GM21619 (cell line): ENCODE results near the gene LCMT1.

Experiments used
- ATAC-seq: cut with Tn5 transposase; IDR thresholded peaks from one replicate; pipeline ENCODE4 v1.9.1; 2021; ENCODE audit not compliant: unreplicated experiment

The LCMT1 gene

GRCh38 chr16:25192096-25192495, 80.6 kb downstream of the LCMT1 start:
- ATAC-seq: no peak

GRCh38 chr16:25194273-25194878, 82.8 kb downstream of the LCMT1 start:
- no peak for ATAC-seq

- ATAC-seq: no peak
These were observed 86.5 kb downstream of the LCMT1 start for GRCh38 chr16:25198021-25198420.

DNA sequence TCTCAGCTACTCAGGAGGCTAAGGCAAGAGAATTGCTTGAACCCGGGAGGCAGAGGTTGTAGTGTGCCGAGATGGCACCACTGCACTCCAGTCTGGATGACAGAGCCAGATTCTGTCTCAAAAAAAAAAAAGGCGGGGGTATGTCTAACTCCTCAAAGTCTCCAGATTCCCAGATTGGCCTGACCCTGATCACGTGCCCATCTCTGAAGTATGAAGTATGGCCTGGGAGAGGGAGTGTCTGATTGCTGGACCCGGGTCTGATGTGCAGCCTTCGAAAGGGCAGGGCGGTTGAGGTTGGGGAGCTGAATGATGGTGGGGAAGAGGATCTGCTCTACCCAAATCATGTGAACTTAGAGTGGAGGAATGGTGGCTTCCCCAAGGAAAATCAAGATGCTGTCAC, 87.9 kb downstream of the LCMT1 start:
- no peak for ATAC-seq

- ATAC-seq: no peak
These were observed 99.2 kb downstream of the LCMT1 start for GRCh38 chr16:25210758-25211157.

DNA sequence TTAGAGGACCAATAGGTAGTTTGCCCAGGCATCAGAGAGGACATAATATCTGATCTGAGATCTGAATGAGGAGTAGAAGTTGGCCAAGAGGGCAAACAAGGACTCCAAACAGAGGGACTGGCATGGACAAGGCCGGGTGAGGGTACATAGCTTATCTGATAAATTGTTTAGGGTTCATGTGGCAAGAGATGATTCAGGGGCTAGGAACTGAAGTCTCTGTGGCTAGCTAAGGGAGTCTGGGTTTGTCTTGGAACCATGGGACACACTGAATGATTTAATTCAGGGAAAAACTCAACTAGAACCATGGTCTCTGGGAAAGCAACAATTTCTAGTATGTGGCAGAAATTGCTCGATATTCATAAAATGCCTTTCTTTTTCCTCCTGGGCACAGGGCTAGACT, 101.1 kb downstream of the LCMT1 start:
- ATAC-seq: no peak

DNA sequence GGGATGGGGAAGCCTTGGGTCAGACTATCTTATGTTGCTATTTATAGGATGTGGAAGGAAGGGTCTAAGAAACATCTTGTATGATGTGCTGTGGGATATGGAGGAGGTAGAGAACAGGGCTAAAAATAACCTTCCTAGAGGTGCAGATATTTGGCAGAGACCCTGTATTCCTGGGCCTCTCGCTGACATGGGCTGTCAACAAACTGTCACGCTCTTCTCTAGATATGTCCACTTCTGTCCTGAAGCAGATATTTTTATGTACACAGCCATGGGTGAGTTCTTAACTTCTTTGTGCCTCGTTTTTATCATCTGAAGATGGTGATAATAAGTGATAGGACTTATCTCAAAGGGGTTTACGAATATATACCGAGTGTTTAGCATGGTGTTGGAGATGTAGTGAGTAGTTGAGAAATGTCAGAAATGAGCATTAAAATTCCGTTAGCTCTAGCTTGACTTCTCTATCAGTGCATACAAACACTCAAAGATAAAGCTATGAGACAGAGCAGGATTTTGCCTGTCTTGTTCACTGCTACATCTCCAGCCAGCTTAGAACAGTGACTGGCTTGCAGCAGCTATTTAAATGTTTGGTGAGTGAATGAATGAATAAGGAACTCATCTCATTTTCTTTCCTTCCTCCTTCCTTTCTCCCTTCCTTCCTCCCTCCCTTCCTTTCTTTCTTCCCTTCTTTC, 102.3 kb downstream of the LCMT1 start:
- ATAC-seq: no peak

DNA sequence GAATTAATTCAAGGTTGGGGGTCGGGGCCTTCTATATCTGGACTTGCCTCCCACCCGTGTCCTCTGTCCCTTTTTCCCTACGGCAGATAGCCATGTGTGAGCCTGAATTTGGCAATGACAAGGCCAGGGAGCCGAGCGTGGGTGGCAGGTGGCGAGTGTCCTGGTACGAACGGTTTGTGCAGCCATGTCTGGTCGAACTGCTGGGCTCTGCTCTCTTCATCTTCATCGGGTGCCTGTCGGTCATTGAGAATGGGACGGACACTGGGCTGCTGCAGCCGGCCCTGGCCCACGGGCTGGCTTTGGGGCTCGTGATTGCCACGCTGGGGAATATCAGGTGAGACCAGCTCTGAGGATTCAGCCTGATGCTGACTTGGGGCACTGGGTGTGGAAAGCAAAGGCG, 105.6 kb downstream of the LCMT1 start:
- no peak for ATAC-seq

GRCh38 chr16:25217921-25218320, 106.4 kb downstream of the LCMT1 start:
- no peak for ATAC-seq

GRCh38 chr16:25219070-25219737, 107.7 kb downstream of the LCMT1 start:
- ATAC-seq: no peak

GRCh38 chr16:25222959-25223358, 111.4 kb downstream of the LCMT1 start:
- ATAC-seq: no peak

GRCh38 chr16:25223964-25224363, 112.4 kb downstream of the LCMT1 start:
- ATAC-seq: no peak

GRCh38 chr16:25224731-25225319, 113.3 kb downstream of the LCMT1 start:
- no peak for ATAC-seq
